ENCODE measurements around the gene RASA2. TPM values are rescaled to one million over a fixed set of nuclear protein-coding genes. Genes with fewer than 3 reads are reported as not detected.
"Not testable (repeated sequence)": the region's sequence is repeated elsewhere in the genome, so short reads cannot be mapped to it uniquely, and the experiment has no call there.

RASA2 gene
- total RNA-seq, 3 donors from 2014 or later = 15.2 to 43.2 (median 22.0) TPM

DNA sequence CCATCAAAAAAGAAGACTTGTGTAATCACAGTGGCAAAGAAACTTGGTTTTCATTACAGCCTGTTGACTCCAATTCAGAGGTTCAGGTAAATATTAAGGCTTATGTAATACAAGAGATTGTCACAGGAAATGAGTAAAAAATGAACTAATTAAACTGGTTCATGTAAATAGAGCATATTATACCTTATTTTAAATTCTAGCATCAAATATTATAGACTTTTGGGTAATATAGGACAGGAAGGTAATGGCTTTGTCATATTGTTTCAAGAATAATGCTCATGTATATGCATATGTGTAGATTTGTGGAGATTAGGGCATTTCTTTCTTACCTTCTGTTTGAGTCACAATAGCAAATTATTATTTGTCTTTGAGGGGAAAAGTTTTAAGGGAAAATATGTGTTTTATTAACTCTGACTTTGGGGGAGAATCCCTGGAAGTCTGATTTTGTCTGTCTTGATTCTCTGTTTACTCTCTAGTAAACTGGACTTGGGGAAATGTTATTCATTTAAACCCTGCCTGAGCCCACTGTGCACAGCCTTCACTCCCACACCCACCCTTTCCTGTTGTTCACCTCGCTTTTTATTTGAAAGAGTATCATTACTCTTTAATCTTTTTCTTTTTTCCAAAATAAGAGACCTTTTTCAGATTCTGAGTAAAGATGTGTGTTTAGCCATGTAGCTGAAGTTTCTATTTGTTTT is 43.0 kb downstream of the RASA2 start:
- H3K27me3 ChIP-seq = no peaks in the 10 kb centered on the region
- no peak for DNase-seq (ENCODE audit: low spot score in 2 of 2)
- H3K27ac ChIP-seq = peak overlapping the region; percentile 45 to 75
- TF ChIP-seq POLR2A (IDR thresholded peaks at IDR 0.05) (no peak), POLR2AphosphoS5 (IDR thresholded peaks at IDR 0.05) (no peak)
- TF ChIP-seq, protein P1, sequence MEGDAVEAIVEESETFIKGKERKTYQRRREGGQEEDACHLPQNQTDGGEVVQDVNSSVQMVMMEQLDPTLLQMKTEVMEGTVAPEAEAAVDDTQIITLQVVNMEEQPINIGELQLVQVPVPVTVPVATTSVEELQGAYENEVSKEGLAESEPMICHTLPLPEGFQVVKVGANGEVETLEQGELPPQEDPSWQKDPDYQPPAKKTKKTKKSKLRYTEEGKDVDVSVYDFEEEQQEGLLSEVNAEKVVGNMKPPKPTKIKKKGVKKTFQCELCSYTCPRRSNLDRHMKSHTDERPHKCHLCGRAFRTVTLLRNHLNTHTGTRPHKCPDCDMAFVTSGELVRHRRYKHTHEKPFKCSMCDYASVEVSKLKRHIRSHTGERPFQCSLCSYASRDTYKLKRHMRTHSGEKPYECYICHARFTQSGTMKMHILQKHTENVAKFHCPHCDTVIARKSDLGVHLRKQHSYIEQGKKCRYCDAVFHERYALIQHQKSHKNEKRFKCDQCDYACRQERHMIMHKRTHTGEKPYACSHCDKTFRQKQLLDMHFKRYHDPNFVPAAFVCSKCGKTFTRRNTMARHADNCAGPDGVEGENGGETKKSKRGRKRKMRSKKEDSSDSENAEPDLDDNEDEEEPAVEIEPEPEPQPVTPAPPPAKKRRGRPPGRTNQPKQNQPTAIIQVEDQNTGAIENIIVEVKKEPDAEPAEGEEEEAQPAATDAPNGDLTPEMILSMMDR (IDR thresholded peaks at IDR 0.05) = no peak
- no peaks in the 10 kb centered on the region for H3K36me3 ChIP-seq
- no peaks in the 10 kb centered on the region for H3K9me3 ChIP-seq
- H3K4me3 ChIP-seq = peak overlapping the region in 1 of 3 donors; percentile 5
- no peaks in the 10 kb centered on the region for H3K4me1 ChIP-seq
- intact Hi-C loops (cut with DNase I; ENCODE audit: low total_unique reads) = no loop called here

DNA sequence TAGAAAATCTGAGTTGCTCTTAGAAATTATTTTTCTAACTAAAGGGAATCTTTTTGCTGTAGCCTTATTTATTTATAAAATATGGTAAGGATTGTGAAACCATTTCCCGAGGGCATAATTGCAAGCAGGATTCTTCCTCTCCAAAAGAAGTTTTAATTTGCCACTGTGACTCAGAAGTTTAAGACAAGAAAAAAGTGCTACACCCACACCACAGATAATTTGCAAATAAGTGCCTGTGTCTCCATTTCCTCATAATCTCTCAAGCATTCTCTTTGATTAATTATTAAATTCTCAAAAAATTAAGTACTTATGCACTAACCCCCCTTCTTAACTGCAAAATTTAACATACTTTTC is 43.6 kb downstream of the RASA2 start:
- intact Hi-C loops (cut with DNase I; ENCODE audit: low total_unique reads) = no loop called here
- Histone ChIP-seq H3K9me3 (no peaks in the 10 kb centered on the region), H3K36me3 (no peaks in the 10 kb centered on the region), H3K27ac (peak overlapping the region; percentile 20 to 75), H3K4me1 (no peaks in the 10 kb centered on the region), H3K27me3 (no peaks in the 10 kb centered on the region), H3K4me3 (peak overlapping the region in 1 of 3 donors; percentile 5)
- TF ChIP-seq, protein P1 (IDR thresholded peaks at IDR 0.05) = no peak
- TF ChIP-seq POLR2AphosphoS5 (IDR thresholded peaks at IDR 0.05) (no peak), POLR2A (IDR thresholded peaks at IDR 0.05) (no peak)
- DNase-seq (ENCODE audit: low spot score in 2 of 2) = no peak

DNA sequence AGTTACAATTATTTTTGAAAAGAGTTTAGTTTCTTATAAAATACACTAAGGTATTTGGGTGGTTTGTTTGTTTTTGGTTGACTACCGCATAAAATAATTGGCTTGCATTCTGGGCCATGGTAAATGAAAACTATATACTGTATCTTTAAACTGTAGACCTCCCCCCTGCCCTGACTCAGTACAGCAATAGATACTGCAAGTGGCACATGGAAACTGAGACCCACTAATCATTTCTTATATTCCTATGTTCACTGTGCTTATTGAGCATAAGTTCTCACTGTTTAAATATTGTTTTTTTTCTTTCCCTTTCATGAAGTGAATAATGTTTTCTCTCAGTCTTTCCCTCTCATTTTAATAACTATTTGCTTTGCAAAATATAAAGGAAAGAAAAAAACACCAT is 45.8 kb downstream of the RASA2 start:
- intact Hi-C loops (cut with DNase I; ENCODE audit: low total_unique reads) = no loop called here
- no peak for DNase-seq (ENCODE audit: low spot score in 2 of 2)
- H3K4me3 ChIP-seq = no peak overlapping the region

GRCh38 chr3:141536017-141536416 is 49.2 kb downstream of the RASA2 start:
- H3K4me3 ChIP-seq; H3K9me3 ChIP-seq; intact Hi-C loops (cut with DNase I; ENCODE audit: low total_unique reads); H3K27me3 ChIP-seq; H3K36me3 ChIP-seq; H3K4me1 ChIP-seq; H3K27ac ChIP-seq; DNase-seq (ENCODE audit: low spot score in 2 of 2): not testable (repeated sequence)

More for the DNA sequence above, 45.8 kb downstream of the RASA2 start:
- H3K36me3 ChIP-seq = no peaks in the 10 kb centered on the region
- H3K27me3 ChIP-seq = no peaks in the 10 kb centered on the region
- TF ChIP-seq POLR2AphosphoS5 (IDR thresholded peaks at IDR 0.05) (no peak), POLR2A (IDR thresholded peaks at IDR 0.05) (no peak)
- TF ChIP-seq, protein P1 (IDR thresholded peaks at IDR 0.05) = no peak
- H3K9me3 ChIP-seq = no peaks in the 10 kb centered on the region
- H3K4me1 ChIP-seq = no peaks in the 10 kb centered on the region
- H3K27ac ChIP-seq = no peak overlapping the region

- TF ChIP-seq, protein P1 (IDR thresholded peaks at IDR 0.05) = no peak
- TF ChIP-seq POLR2A (IDR thresholded peaks at IDR 0.05) (no peak), POLR2AphosphoS5 (IDR thresholded peaks at IDR 0.05) (no peak)
- Histone ChIP-seq H3K9me3 (no peaks in the 10 kb centered on the region), H3K27me3 (no peaks in the 10 kb centered on the region), H3K27ac (no peak overlapping the region), H3K36me3 (no peaks in the 10 kb centered on the region), H3K4me1 (no peaks in the 10 kb centered on the region), H3K4me3 (no peak overlapping the region)
- intact Hi-C loops (cut with DNase I; ENCODE audit: low total_unique reads) = no loop called here
- DNase-seq (ENCODE audit: low spot score in 2 of 2) = no peak
Observed at GRCh38 chr3:141537856-141538255, 51.0 kb downstream of the RASA2 start.

All from breast epithelium (tissue), 4 donors.